OCI-LY1 (cell line): ENCODE measurements around the gene SPTBN2.

ENCODE experiments used
- H2AFZ ChIP-seq: fragments of 200-600 bp; sonication (generic), shearing (Covaris generic); 2 replicates; pipeline ENCODE4 v1.6.0; 2014; ENCODE audit warnings: antibody characterized with exemption, mild to moderate bottlenecking, low read length
- H3F3A ChIP-seq: fragments of 200-600 bp; sonication (generic), shearing (Covaris generic); 2 replicates; pipeline ENCODE4 v1.6.0; 2014; ENCODE audit warnings: mild to moderate bottlenecking, antibody characterized with exemption, low read length, moderate library complexity; ENCODE audit not compliant: insufficient read depth
- H3K27ac ChIP-seq: fragments of 200-600 bp; sonication (generic); 2 replicates; pipeline ENCODE4 v1.5.1; 2014; ENCODE audit warnings: low read length, mixed run types, mild to moderate bottlenecking, low read depth; ENCODE audit not compliant: poor library complexity, severe bottlenecking
- H3K27me3 ChIP-seq: fragments of 200-600 bp; sonication (generic); 2 replicates; pipeline ENCODE4 v1.6.0; 2014; ENCODE audit warnings: antibody characterized with exemption, mild to moderate bottlenecking, low read length, moderate library complexity; ENCODE audit not compliant: insufficient read depth
- H3K36me3 ChIP-seq: fragments of 200-600 bp; sonication (generic); 2 replicates; pipeline ENCODE4 v1.6.1; 2014; ENCODE audit warnings: mild to moderate bottlenecking, antibody characterized with exemption, low read length, moderate library complexity, mixed read lengths; ENCODE audit not compliant: insufficient read depth
- H3K4me1 ChIP-seq: fragments of 200-600 bp; sonication (generic); 2 replicates; pipeline ENCODE4 v1.5.1; 2014; ENCODE audit warnings: mild to moderate bottlenecking, low read length, moderate library complexity; ENCODE audit not compliant: insufficient read depth, severe bottlenecking
- H3K4me2 ChIP-seq: fragments of 200-600 bp; sonication (generic), shearing (Covaris generic); 2 replicates; pipeline ENCODE4 v1.6.1; 2014; ENCODE audit warnings: low read length
- H3K4me3 ChIP-seq: fragments of 200-600 bp; sonication (generic); 2 replicates; pipeline ENCODE4 v1.5.1; 2014; ENCODE audit warnings: low read length, low read depth, mild to moderate bottlenecking, mixed read lengths; ENCODE audit not compliant: poor library complexity, severe bottlenecking
- H3K79me2 ChIP-seq: fragments of 200-600 bp; shearing (Covaris generic); 2 replicates; pipeline ENCODE4 v1.6.1; 2016; ENCODE audit warnings: mixed run types, low read length, mixed read lengths; ENCODE audit not compliant: insufficient read depth
- H3K9ac ChIP-seq: fragments of 200-600 bp; sonication (generic), shearing (Covaris generic); 2 replicates; pipeline ENCODE4 v1.6.1; 2014; ENCODE audit warnings: mild to moderate bottlenecking, low read length, mixed read lengths
- H3K9me2 ChIP-seq: fragments of 200-600 bp; sonication (generic), shearing (Covaris generic); 2 replicates; pipeline ENCODE4 v1.6.1; 2014; ENCODE audit warnings: low read depth, mild to moderate bottlenecking, low read length, mixed read lengths
- H3K9me3 ChIP-seq: fragments of 200-600 bp; shearing (Covaris generic); 2 replicates; pipeline ENCODE4 v1.6.1; 2014; ENCODE audit warnings: low read length, mixed read lengths
- H4K20me1 ChIP-seq: fragments of 200-600 bp; sonication (generic), shearing (Covaris generic); 2 replicates; pipeline ENCODE4 v1.6.0; 2016; ENCODE audit warnings: mild to moderate bottlenecking, low read length; ENCODE audit not compliant: insufficient read depth
- EZH2 ChIP-seq: fragments of 200-600 bp; sonication (generic), shearing (Covaris generic); IDR thresholded peaks from 2 replicates; pipeline ENCODE4 v1.8.0; 2017; ENCODE audit warnings: borderline replicate concordance, mixed run types, mild to moderate bottlenecking, antibody characterized with exemption, low read length, moderate library complexity, mixed read lengths
- TF ChIP-seq, protein P1 (sequence below): fragments of 200-600 bp; sonication (generic), shearing (Covaris generic); IDR thresholded peaks from 2 replicates; pipeline ENCODE4 v1.5.1; 2017; ENCODE audit warnings: mild to moderate bottlenecking, antibody characterized with exemption, low read length, moderate library complexity, mixed read lengths

Gene SPTBN2

DNA sequence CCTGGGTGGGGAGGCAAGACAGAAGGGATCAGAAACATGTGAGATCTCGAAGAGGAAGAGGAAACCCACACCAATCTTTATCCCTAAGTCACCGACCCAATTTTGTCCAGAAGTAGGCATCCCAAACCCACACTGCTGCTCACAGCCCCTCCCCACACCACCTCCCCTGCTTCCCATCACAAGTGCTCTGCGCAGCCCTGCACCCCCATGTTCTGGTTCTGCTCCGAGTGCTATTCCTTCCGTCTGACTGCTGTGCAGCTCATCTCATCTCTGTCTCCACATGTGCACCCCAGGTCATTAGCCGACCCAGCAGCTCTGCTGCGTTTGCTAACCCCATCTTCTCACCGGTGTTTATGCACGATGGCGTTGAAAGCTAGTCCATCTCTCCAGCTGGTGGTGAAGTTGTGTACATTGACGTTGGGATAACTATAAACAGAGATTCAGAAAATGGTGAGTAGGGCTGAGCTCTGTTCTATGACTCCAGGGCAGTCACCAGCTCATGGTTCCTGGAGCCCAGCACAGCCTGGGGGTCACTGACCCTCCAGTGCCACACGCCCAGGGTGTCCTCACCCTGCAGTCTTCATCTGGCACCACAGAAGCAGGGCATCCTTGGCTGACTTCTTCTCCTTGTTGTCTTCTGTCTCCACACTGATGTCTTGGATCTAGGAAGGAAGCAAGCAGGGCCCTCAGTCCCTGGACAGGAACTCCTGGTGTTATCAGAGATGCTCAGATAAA lies 15.1 kb downstream of the SPTBN2 start:
- peaks cover 49% of the 10 kb centered on the region for H3K36me3 ChIP-seq

DNA sequence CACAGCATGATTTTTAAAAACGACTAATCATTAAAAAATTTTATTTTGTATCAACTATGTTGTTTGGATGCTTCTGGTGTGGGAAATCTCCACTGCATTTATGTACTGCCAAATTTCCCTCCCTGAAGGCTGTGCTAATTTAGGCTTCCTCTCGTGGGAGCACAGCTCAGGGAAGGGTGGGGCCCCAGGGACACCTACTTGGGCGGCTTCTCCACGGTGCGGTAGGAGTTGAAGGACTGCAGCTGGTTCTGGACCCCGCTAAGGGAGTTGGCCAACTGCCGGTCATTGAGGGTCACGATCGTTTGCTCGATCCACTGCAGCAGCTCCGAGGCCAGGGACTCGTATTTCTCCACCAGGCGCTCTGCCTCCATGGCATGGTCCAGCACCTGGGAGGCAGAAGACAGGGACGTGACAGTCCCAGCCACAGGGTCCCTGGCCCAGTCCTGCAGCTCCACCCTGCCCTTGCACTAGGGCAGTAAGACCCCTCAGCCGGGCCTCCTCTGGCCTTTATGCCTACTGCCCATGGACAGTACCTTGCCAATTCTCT lies 18.6 kb downstream of the SPTBN2 start:
- no peak overlapping the region for H3K9ac ChIP-seq
- H3K27ac ChIP-seq = no peak overlapping the region
- no peak overlapping the region for H3K4me3 ChIP-seq
- no peaks in the 10 kb centered on the region for H3K4me1 ChIP-seq
- H3K9me3 ChIP-seq = no peaks in the 10 kb centered on the region
- H4K20me1 ChIP-seq = no peaks in the 10 kb centered on the region
- TF ChIP-seq, protein P1, sequence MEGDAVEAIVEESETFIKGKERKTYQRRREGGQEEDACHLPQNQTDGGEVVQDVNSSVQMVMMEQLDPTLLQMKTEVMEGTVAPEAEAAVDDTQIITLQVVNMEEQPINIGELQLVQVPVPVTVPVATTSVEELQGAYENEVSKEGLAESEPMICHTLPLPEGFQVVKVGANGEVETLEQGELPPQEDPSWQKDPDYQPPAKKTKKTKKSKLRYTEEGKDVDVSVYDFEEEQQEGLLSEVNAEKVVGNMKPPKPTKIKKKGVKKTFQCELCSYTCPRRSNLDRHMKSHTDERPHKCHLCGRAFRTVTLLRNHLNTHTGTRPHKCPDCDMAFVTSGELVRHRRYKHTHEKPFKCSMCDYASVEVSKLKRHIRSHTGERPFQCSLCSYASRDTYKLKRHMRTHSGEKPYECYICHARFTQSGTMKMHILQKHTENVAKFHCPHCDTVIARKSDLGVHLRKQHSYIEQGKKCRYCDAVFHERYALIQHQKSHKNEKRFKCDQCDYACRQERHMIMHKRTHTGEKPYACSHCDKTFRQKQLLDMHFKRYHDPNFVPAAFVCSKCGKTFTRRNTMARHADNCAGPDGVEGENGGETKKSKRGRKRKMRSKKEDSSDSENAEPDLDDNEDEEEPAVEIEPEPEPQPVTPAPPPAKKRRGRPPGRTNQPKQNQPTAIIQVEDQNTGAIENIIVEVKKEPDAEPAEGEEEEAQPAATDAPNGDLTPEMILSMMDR = no peak
- TF ChIP-seq EZH2 = no peak
- H3K36me3 ChIP-seq = peaks cover 66% of the 10 kb centered on the region
- H3K4me2 ChIP-seq = no peak overlapping the region
- no peaks in the 10 kb centered on the region for H3K79me2 ChIP-seq
- no peaks in the 10 kb centered on the region for H3F3A ChIP-seq
- no peaks in the 10 kb centered on the region for H3K9me2 ChIP-seq
- no peaks in the 10 kb centered on the region for H3K27me3 ChIP-seq
- no peak overlapping the region for H2AFZ ChIP-seq

More for the DNA sequence above, 15.1 kb downstream of the SPTBN2 start:
- Histone ChIP-seq H3F3A (no peaks in the 10 kb centered on the region), H3K27ac (no peak overlapping the region), H2AFZ (no peak overlapping the region), H3K9me3 (no peaks in the 10 kb centered on the region), H3K4me2 (no peak overlapping the region), H3K4me1 (no peaks in the 10 kb centered on the region), H3K4me3 (no peak overlapping the region), H3K79me2 (no peaks in the 10 kb centered on the region), H3K27me3 (no peaks in the 10 kb centered on the region), H3K9ac (no peak overlapping the region), H4K20me1 (no peaks in the 10 kb centered on the region), H3K9me2 (no peaks in the 10 kb centered on the region)
- TF ChIP-seq, protein P1 = no peak
- no peak for TF ChIP-seq EZH2

DNA sequence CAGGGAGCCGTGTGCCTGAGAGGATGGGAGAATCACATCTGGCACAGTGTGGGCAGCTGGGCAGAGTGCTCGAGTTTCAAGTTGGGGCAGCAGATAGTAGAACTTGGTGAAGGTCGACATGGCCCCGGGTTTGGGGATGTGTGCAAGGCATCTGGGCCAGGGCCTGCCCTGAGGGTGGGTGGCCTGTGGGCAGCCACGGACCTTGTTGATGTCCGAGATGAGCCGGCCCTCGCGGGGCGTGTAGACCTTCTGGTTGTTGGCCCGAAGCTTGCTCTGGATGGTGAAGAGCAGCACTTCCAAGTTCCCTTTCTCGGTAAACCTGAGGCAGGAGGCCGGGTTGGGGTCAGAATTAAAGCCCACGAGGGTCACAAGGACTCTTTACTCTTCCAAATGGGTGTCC lies 20.3 kb downstream of the SPTBN2 start:
- H3F3A ChIP-seq = no peaks in the 10 kb centered on the region
- no peaks in the 10 kb centered on the region for H3K4me1 ChIP-seq
- no peaks in the 10 kb centered on the region for H3K9me2 ChIP-seq
- H3K9ac ChIP-seq = no peak overlapping the region
- H4K20me1 ChIP-seq = no peaks in the 10 kb centered on the region
- H3K27ac ChIP-seq = no peak overlapping the region
- peaks cover 60% of the 10 kb centered on the region for H3K36me3 ChIP-seq
- no peaks in the 10 kb centered on the region for H3K9me3 ChIP-seq
- no peaks in the 10 kb centered on the region for H3K79me2 ChIP-seq
- H2AFZ ChIP-seq = no peak overlapping the region
- TF ChIP-seq EZH2 = no peak
- TF ChIP-seq, protein P1 = no peak
- no peak overlapping the region for H3K4me2 ChIP-seq
- no peak overlapping the region for H3K4me3 ChIP-seq
- H3K27me3 ChIP-seq = no peaks in the 10 kb centered on the region
